WTC11 (cell line): Measurements from ENCODE around the gene FGFR4. TPM values are rescaled to one million over a fixed set of nuclear protein-coding genes. Genes with fewer than 3 reads are reported as not detected.

Source experiments
- ATAC-seq: fragments of 200-7000 bp; cut with Tn5 transposase; 2 replicates; pipeline ENCODE4 v1.10.0; 2021; ENCODE audit warnings: mild to moderate bottlenecking, moderate library complexity
- CTCF ChIA-PET: fragments of 300-600 bp; sonication (Branson Sonifier 250); formaldehyde crosslinking; loops from one replicate; lab custom pipeline; 2021; ENCODE audit warnings: antibody characterized with exemption; lab: Charles Lee
- POLR2A ChIA-PET: fragments of 350-600 bp; sonication (Branson Sonifier 250); formaldehyde crosslinking; loops from one replicate; lab custom pipeline; 2021; ENCODE audit warnings: antibody characterized with exemption; lab: Charles Lee
- DNase-seq: peaks from one replicate; pipeline ENCODE4 v3.0.0; 2021; ENCODE audit warnings: low spot score
- H3K27ac Mint-ChIP-seq: 2 replicates; pipeline ENCODE4 v1.8.0; 2021; ENCODE audit warnings: mixed read lengths
- H3K27me3 Mint-ChIP-seq: 2 replicates; pipeline ENCODE4 v1.8.0; 2021; ENCODE audit warnings: low read depth, mild to moderate bottlenecking, moderate library complexity, mixed read lengths
- H3K36me3 Mint-ChIP-seq: 2 replicates; pipeline ENCODE4 v1.8.0; 2021; ENCODE audit warnings: mixed read lengths
- H3K4me1 Mint-ChIP-seq: 2 replicates; pipeline ENCODE4 v1.8.0; 2022; ENCODE audit warnings: mixed read lengths
- H3K4me3 Mint-ChIP-seq: 2 replicates; pipeline ENCODE4 v1.8.0; 2021; ENCODE audit warnings: mild to moderate bottlenecking, moderate library complexity, mixed read lengths
- H3K9me3 Mint-ChIP-seq: 2 replicates; pipeline ENCODE4 v1.8.0; 2021; ENCODE audit warnings: mixed read lengths
- ATF1 ChIP-seq: sonication (generic); formaldehyde crosslinking; IDR thresholded peaks from 2 replicates; pipeline ENCODE4 v1.8.1; 2023; ENCODE audit warnings: mild to moderate bottlenecking, moderate library complexity, missing genetic modification reagents
- JUN ChIP-seq: sonication (generic); formaldehyde crosslinking; IDR thresholded peaks from 2 replicates; pipeline ENCODE4 v1.8.0; 2023; ENCODE audit warnings: mild to moderate bottlenecking, missing genetic modification reagents
- NFATC4 ChIP-seq: fragments of 250-450 bp; sonication (Bioruptor Pico); IDR thresholded peaks from 2 replicates; pipeline ENCODE4 v1.9.0; 2021; ENCODE audit warnings: mild to moderate bottlenecking
- NFYB ChIP-seq: sonication (generic); formaldehyde crosslinking; conservative IDR thresholded peaks from 2 replicates; pipeline ENCODE4 v1.8.0; 2022; ENCODE audit warnings: low read depth, missing genetic modification reagents
- NR2C2 ChIP-seq: sonication (generic); formaldehyde crosslinking; IDR thresholded peaks from 2 replicates; pipeline ENCODE4 v1.8.0; 2022; ENCODE audit warnings: mild to moderate bottlenecking, missing genetic modification reagents
- SMAD4 ChIP-seq: sonication (generic); formaldehyde crosslinking; IDR thresholded peaks from 2 replicates; pipeline ENCODE4 v1.8.0; 2022; ENCODE audit warnings: mild to moderate bottlenecking, missing genetic modification reagents
- SOX15 ChIP-seq: fragments of 250-450 bp; sonication (Bioruptor Pico); IDR thresholded peaks from 2 replicates; pipeline ENCODE4 v1.9.0; 2021; ENCODE audit warnings: mild to moderate bottlenecking
- ZNF138 ChIP-seq: sonication (generic); formaldehyde crosslinking; conservative IDR thresholded peaks from 2 replicates; pipeline ENCODE4 v1.8.1; 2022; ENCODE audit warnings: mild to moderate bottlenecking, moderate library complexity, missing genetic modification reagents
- ZNF232 ChIP-seq: sonication (generic); formaldehyde crosslinking; IDR thresholded peaks from 2 replicates; pipeline ENCODE4 v1.8.0; 2022; ENCODE audit warnings: mild to moderate bottlenecking, missing genetic modification reagents
- ZNF671 ChIP-seq: fragments of 250-450 bp; sonication (Bioruptor Pico); IDR thresholded peaks from 2 replicates; pipeline ENCODE4 v1.8.0; 2021; ENCODE audit warnings: mild to moderate bottlenecking
- total RNA-seq: library from RNA; stranded (reverse); gene quantifications from 3 replicates; pipeline ENCODE4 v1.2.3, GENCODE V29; 2021
- TF ChIP-seq, protein P1 (sequence below): fragments of 250-450 bp; sonication (Bioruptor Pico); conservative IDR thresholded peaks from 2 replicates; pipeline ENCODE4 v1.9.0; 2021; ENCODE audit warnings: mild to moderate bottlenecking
- TF ChIP-seq, protein P2 (sequence below): sonication (generic); formaldehyde crosslinking; IDR thresholded peaks from 2 replicates; pipeline ENCODE4 v1.8.0; 2022; ENCODE audit warnings: missing genetic modification reagents
- TF ChIP-seq, protein P3 (sequence below): sonication (generic); formaldehyde crosslinking; IDR thresholded peaks from 2 replicates; pipeline ENCODE4 v1.8.1; 2023; ENCODE audit warnings: mild to moderate bottlenecking, missing genetic modification reagents, moderate library complexity
- TF ChIP-seq, protein P4 (sequence below): sonication (generic); formaldehyde crosslinking; IDR thresholded peaks from 2 replicates; pipeline ENCODE4 v1.8.0; 2023; ENCODE audit warnings: missing genetic modification reagents, mild to moderate bottlenecking, borderline replicate concordance
- TF ChIP-seq, protein P5 (sequence below): fragments of 250-450 bp; sonication (Bioruptor Pico); IDR thresholded peaks from 2 replicates; pipeline ENCODE4 v2.1.2; 2022; ENCODE audit warnings: mild to moderate bottlenecking, moderate library complexity
- TF ChIP-seq, protein P6 (sequence below): fragments of 250-450 bp; sonication (Bioruptor Pico); IDR thresholded peaks from 2 replicates; pipeline ENCODE4 v1.9.0; 2021; ENCODE audit warnings: mild to moderate bottlenecking

Gene FGFR4
- total RNA-seq, 1 experiment from 2014 or later, result 108 TPM

DNA sequence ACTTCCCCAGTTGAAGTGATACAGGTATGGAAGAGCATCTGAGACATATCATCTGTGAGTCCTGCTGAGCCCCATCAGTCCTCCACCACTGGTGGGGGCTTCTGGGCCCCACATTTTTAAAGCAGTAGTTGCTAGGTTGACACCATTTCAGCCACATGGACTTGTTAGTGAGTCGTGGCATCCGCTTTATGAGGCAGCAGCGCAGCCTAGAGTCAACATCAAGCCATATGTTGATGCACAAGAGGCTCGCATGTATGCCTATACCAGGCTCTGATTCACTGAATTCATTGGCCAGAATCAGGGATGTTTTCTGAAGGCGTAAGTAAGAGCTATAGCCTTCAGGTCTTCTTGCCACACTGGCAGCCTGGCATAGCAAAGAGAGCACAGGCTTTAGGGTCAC is 37.4 kb upstream of the FGFR4 start:
- H3K4me3 Mint-ChIP-seq, result no peak overlapping the region
- no peaks in the 10 kb centered on the region for H3K27me3 Mint-ChIP-seq
- TF ChIP-seq, protein P1, sequence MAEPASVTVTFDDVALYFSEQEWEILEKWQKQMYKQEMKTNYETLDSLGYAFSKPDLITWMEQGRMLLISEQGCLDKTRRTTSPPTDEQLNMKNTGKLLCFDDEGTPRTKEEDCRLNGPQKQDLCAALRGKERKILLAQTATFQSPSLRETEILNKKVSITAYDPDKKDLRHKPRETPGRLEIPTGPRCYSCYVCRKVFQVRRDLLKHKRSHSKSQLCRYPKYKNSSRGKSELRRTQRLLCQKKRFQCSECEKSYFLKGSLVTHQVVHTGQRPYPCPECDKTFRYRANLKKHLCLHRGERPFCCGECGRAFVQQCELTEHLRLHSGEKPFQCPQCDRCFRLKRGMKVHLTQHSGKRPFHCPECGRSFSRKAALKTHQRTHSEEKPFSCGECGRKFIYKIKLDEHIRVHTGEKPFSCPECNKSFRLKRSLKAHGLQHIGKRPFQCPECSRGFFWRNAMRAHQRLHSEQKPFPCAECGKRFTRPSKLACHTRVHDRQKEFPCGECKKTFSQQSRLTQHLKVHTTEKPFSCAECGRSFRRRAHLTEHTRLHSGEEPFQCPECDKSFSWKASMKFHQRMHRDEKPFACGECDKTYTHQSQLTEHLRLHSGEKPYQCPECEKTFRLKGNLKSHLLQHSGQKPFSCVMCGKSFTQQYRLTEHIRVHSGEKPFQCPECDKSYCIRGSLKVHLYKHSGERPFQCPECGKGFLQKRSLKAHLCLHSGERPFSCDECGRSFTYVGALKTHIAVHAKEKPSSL (CRISPR knock-in tag), result no peak
- TF ChIP-seq, protein P2, sequence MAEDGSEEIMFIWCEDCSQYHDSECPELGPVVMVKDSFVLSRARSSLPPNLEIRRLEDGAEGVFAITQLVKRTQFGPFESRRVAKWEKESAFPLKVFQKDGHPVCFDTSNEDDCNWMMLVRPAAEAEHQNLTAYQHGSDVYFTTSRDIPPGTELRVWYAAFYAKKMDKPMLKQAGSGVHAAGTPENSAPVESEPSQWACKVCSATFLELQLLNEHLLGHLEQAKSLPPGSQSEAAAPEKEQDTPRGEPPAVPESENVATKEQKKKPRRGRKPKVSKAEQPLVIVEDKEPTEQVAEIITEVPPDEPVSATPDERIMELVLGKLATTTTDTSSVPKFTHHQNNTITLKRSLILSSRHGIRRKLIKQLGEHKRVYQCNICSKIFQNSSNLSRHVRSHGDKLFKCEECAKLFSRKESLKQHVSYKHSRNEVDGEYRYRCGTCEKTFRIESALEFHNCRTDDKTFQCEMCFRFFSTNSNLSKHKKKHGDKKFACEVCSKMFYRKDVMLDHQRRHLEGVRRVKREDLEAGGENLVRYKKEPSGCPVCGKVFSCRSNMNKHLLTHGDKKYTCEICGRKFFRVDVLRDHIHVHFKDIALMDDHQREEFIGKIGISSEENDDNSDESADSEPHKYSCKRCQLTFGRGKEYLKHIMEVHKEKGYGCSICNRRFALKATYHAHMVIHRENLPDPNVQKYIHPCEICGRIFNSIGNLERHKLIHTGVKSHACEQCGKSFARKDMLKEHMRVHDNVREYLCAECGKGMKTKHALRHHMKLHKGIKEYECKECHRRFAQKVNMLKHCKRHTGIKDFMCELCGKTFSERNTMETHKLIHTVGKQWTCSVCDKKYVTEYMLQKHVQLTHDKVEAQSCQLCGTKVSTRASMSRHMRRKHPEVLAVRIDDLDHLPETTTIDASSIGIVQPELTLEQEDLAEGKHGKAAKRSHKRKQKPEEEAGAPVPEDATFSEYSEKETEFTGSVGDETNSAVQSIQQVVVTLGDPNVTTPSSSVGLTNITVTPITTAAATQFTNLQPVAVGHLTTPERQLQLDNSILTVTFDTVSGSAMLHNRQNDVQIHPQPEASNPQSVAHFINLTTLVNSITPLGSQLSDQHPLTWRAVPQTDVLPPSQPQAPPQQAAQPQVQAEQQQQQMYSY, result no peak
- TF ChIP-seq ZNF232 (CRISPR knock-in tag) (no peak), SMAD4 (no peak), JUN (CRISPR knock-in tag) (no peak), SOX15 (CRISPR knock-in tag) (no peak), ATF1 (CRISPR knock-in tag) (no peak)
- ChIA-PET CTCF (interaction anchor here (0.6 to 0.8 kb wide), 3 partner anchors 29 to 388 kb away, joined by 3 to 6 read pairs (median 5); no protein-coding TSS in a partner anchor), POLR2A (no interaction called here)
- H3K4me1 Mint-ChIP-seq, result no peaks in the 10 kb centered on the region
- no peaks in the 10 kb centered on the region for H3K9me3 Mint-ChIP-seq
- no peak for DNase-seq
- H3K27ac Mint-ChIP-seq, result 0 out of 2 replicates have a peak overlapping the region, but pooled peaks have one; percentile 27
- ATAC-seq, result no peak
- peaks cover 36% of the 10 kb centered on the region for H3K36me3 Mint-ChIP-seq

DNA sequence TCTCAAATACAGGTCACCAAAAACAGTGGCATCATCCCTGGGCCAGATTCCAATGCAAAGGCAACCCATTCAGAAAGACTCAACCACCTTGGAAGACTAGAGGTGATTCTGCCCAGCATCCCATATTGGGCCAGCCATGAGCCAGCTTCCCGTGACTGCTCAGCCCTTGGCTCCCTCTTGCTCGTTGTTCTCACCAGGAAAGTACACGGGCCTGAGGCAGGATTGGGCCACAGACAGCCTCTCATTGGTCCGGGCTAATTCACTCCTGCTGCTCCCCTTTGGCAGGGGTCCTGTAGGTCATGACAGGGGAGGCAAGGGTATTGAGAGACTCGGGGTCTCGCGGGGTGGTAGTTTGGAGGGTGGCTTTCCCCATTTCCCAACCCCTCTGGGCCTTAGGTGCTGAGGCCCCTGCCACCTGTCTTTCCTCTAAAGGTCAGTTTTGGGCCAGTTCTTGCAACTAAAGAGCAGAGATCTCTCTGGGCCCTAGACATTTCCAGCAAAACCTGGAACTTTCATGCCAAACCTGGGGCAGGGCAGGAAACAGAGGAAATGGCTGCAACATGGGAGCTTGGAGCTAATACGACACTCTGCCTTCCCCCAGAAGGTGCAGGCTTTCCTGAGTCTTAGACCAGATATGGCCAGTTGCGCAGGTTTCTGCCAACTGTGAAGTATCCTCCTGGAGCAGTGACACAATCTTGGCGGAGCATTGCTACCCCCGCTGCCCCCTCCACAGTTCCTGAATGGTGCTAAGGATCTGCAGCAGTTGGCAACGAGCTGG is 22.0 kb upstream of the FGFR4 start:
- Mint-ChIP-seq H3K36me3 (peaks cover 6% of the 10 kb centered on the region; the same call in 1 of the 2 replicates), H3K9me3 (no peaks in the 10 kb centered on the region), H3K27ac (no peak overlapping the region), H3K4me3 (no peak overlapping the region)
- no peak for ATAC-seq
- CTCF ChIA-PET, result interaction anchor here (0.5 to 1.3 kb wide), 4 partner anchors 23 to 245 kb away, joined by 3 to 6 read pairs (median 4); no protein-coding TSS in a partner anchor
- TF ChIP-seq, protein P3, sequence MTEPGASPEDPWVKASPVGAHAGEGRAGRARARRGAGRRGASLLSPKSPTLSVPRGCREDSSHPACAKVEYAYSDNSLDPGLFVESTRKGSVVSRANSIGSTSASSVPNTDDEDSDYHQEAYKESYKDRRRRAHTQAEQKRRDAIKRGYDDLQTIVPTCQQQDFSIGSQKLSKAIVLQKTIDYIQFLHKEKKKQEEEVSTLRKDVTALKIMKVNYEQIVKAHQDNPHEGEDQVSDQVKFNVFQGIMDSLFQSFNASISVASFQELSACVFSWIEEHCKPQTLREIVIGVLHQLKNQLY (CRISPR knock-in tag), result no peak
- TF ChIP-seq, protein P4, sequence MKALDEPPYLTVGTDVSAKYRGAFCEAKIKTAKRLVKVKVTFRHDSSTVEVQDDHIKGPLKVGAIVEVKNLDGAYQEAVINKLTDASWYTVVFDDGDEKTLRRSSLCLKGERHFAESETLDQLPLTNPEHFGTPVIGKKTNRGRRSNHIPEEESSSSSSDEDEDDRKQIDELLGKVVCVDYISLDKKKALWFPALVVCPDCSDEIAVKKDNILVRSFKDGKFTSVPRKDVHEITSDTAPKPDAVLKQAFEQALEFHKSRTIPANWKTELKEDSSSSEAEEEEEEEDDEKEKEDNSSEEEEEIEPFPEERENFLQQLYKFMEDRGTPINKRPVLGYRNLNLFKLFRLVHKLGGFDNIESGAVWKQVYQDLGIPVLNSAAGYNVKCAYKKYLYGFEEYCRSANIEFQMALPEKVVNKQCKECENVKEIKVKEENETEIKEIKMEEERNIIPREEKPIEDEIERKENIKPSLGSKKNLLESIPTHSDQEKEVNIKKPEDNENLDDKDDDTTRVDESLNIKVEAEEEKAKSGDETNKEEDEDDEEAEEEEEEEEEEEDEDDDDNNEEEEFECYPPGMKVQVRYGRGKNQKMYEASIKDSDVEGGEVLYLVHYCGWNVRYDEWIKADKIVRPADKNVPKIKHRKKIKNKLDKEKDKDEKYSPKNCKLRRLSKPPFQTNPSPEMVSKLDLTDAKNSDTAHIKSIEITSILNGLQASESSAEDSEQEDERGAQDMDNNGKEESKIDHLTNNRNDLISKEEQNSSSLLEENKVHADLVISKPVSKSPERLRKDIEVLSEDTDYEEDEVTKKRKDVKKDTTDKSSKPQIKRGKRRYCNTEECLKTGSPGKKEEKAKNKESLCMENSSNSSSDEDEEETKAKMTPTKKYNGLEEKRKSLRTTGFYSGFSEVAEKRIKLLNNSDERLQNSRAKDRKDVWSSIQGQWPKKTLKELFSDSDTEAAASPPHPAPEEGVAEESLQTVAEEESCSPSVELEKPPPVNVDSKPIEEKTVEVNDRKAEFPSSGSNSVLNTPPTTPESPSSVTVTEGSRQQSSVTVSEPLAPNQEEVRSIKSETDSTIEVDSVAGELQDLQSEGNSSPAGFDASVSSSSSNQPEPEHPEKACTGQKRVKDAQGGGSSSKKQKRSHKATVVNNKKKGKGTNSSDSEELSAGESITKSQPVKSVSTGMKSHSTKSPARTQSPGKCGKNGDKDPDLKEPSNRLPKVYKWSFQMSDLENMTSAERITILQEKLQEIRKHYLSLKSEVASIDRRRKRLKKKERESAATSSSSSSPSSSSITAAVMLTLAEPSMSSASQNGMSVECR (CRISPR knock-in tag), result no peak
- TF ChIP-seq NFATC4 (CRISPR knock-in tag) (no peak), NR2C2 (CRISPR knock-in tag) (no peak), ZNF671 (CRISPR knock-in tag) (no peak), ZNF138 (no peak), NFYB (CRISPR knock-in tag) (no peak)
- TF ChIP-seq, protein P5, sequence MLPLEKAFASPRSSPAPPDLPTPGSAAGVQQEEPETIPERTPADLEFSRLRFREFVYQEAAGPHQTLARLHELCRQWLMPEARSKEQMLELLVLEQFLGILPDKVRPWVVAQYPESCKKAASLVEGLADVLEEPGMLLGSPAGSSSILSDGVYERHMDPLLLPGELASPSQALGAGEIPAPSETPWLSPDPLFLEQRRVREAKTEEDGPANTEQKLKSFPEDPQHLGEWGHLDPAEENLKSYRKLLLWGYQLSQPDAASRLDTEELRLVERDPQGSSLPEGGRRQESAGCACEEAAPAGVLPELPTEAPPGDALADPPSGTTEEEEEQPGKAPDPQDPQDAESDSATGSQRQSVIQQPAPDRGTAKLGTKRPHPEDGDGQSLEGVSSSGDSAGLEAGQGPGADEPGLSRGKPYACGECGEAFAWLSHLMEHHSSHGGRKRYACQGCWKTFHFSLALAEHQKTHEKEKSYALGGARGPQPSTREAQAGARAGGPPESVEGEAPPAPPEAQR (CRISPR knock-in tag), result no peak
- TF ChIP-seq, protein P6, sequence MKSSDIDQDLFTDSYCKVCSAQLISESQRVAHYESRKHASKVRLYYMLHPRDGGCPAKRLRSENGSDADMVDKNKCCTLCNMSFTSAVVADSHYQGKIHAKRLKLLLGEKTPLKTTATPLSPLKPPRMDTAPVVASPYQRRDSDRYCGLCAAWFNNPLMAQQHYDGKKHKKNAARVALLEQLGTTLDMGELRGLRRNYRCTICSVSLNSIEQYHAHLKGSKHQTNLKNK (CRISPR knock-in tag), result no peak
- TF ChIP-seq, all 79 proteins: peak for 0
- Mint-ChIP-seq H3K27me3 (no peaks in the 10 kb centered on the region; the same call in 1 of the 2 replicates), H3K4me1 (no peaks in the 10 kb centered on the region)
- POLR2A ChIA-PET, result no interaction called here
- DNase-seq, result no peak
